Muscle of leg (tissue), 11 donors: ENCODE results near the gene ADAMTSL1. TPM values are rescaled to one million over a fixed set of nuclear protein-coding genes. Genes with fewer than 3 reads are reported as not detected.

Experiments
- DNase-seq: peaks from one replicate; pipeline ENCODE4 v3.0.0; 2013
- H3K27ac ChIP-seq: one replicate; pipeline ENCODE4 v1.5.1; 2013; ENCODE audit warnings: mild to moderate bottlenecking, low read length, control low read depth
- H3K27me3 ChIP-seq: one replicate; pipeline ENCODE4 v1.6.1; 2013; ENCODE audit warnings: low read length; ENCODE audit not compliant: control insufficient read depth, insufficient read depth
- H3K36me3 ChIP-seq: one replicate; pipeline ENCODE4 v1.6.1; 2013; ENCODE audit warnings: low read length; ENCODE audit not compliant: control insufficient read depth, insufficient read depth
- H3K4me1 ChIP-seq: one replicate; pipeline ENCODE4 v1.6.1; 2013; ENCODE audit warnings: low read length; ENCODE audit not compliant: control insufficient read depth, insufficient read depth
- H3K4me3 ChIP-seq: one replicate; pipeline ENCODE4 v1.5.1; 2013; ENCODE audit warnings: low read length, control low read depth
- H3K9me3 ChIP-seq: replicated peaks from 2 replicates; pipeline ENCODE4 v1.6.1; 2013; ENCODE audit warnings: low read depth, low read length; ENCODE audit not compliant: control insufficient read depth
- WGBS: methylation state at CpG from one replicate; pipeline ENCODE4 v1.1.5; 2013; ENCODE audit warnings: missing lambda C conversion rate; ENCODE audit not compliant: insufficient coverage; 5-methylcytosine and 5-hydroxymethylcytosine counted together
- polyA plus RNA-seq, 8 donors: library from polyadenylated mRNA; unstranded; fragments of 120-200 nt; gene quantifications; one replicate each; pipeline versions ENCODE4 v1.2.1 to v1.2.3, GENCODE V29; 2013; ENCODE audit warnings: inconsistent platforms in 1 of 8, low replicate concordance in 1 of 8; ENCODE audit not compliant: insufficient read length in 8 of 8, insufficient read depth in 1 of 8
- total RNA-seq: library from RNA; stranded (reverse); fragments of 120-200 nt; gene quantifications from one replicate; pipeline ENCODE4 v1.2.4, GENCODE V29; 2013

The ADAMTSL1 gene
- total and polyA plus RNA-seq, 9 donors, result 9.9 to 32.9 (median 20.1) TPM

- whole genome bisulfite sequencing, result no CpG with 5 or more reads among the region's 3 CpGs
- no peak for DNase-seq
- no peaks in the 10 kb centered on the region for H3K27me3 ChIP-seq
Measured at GRCh38 chr9:18829066-18829465, 355.1 kb downstream of the ADAMTSL1 start.

GRCh38 chr9:18829873-18830272, 355.9 kb downstream of the ADAMTSL1 start:
- 63% methylated on average over 2 of the region's 5 CpGs for WGBS
- peaks cover 9% of the 10 kb centered on the region for H3K4me1 ChIP-seq
- DNase-seq, result peak; percentile 75

More at GRCh38 chr9:18829066-18829465, 355.1 kb downstream of the ADAMTSL1 start:
- no peaks in the 10 kb centered on the region for H3K9me3 ChIP-seq
- H3K4me3 ChIP-seq, result no peak overlapping the region
- H3K27ac ChIP-seq, result no peak overlapping the region
- peaks cover 4% of the 10 kb centered on the region for H3K36me3 ChIP-seq
- H3K4me1 ChIP-seq, result peaks cover 10% of the 10 kb centered on the region

GRCh38 chr9:18834740-18835361, 360.9 kb downstream of the ADAMTSL1 start:
- Histone ChIP-seq H3K36me3 (peaks cover 2% of the 10 kb centered on the region), H3K9me3 (no peaks in the 10 kb centered on the region), H3K4me3 (no peak overlapping the region), H3K27me3 (no peaks in the 10 kb centered on the region), H3K27ac (no peak overlapping the region), H3K4me1 (peaks cover under 1% of the 10 kb centered on the region)
- DNase-seq, result no peak
- WGBS, result no CpG with 5 or more reads among the region's 4 CpGs

More at GRCh38 chr9:18829873-18830272, 355.9 kb downstream of the ADAMTSL1 start:
- Histone ChIP-seq H3K36me3 (peaks cover 4% of the 10 kb centered on the region), H3K4me3 (no peak overlapping the region), H3K9me3 (no peaks in the 10 kb centered on the region), H3K27ac (no peak overlapping the region), H3K27me3 (no peaks in the 10 kb centered on the region)

GRCh38 chr9:18837402-18837801, 363.4 kb downstream of the ADAMTSL1 start:
- Histone ChIP-seq H3K36me3 (peaks cover 2% of the 10 kb centered on the region), H3K27me3 (no peaks in the 10 kb centered on the region)

GRCh38 chr9:18847576-18848275, 373.8 kb downstream of the ADAMTSL1 start:
- no peak for DNase-seq
- no peaks in the 10 kb centered on the region for H3K9me3 ChIP-seq
- H3K4me1 ChIP-seq, result no peaks in the 10 kb centered on the region
- no peak overlapping the region for H3K27ac ChIP-seq
- WGBS, result 74% methylated on average over 4 of the region's 5 CpGs
- H3K4me3 ChIP-seq, result no peak overlapping the region
- H3K36me3 ChIP-seq, result no peaks in the 10 kb centered on the region
- no peaks in the 10 kb centered on the region for H3K27me3 ChIP-seq

More at GRCh38 chr9:18837402-18837801, 363.4 kb downstream of the ADAMTSL1 start:
- DNase-seq, result no peak
- Histone ChIP-seq H3K4me1 (no peaks in the 10 kb centered on the region), H3K9me3 (no peaks in the 10 kb centered on the region), H3K4me3 (no peak overlapping the region), H3K27ac (no peak overlapping the region)
- 77% methylated on average over 4 of the region's 5 CpGs for WGBS

GRCh38 chr9:18848657-18849056, 374.7 kb downstream of the ADAMTSL1 start:
- H3K36me3 ChIP-seq, result no peaks in the 10 kb centered on the region
- H3K27me3 ChIP-seq, result no peaks in the 10 kb centered on the region
- no peak for DNase-seq
- no peaks in the 10 kb centered on the region for H3K9me3 ChIP-seq
- no peak overlapping the region for H3K4me3 ChIP-seq
- no peaks in the 10 kb centered on the region for H3K4me1 ChIP-seq
- WGBS, result 86% methylated on average over 3 of the region's 3 CpGs
- no peak overlapping the region for H3K27ac ChIP-seq

GRCh38 chr9:18849270-18849669, 375.3 kb downstream of the ADAMTSL1 start:
- DNase-seq, result no peak
- 100% methylated on average over 1 of the region's 6 CpGs for WGBS
- Histone ChIP-seq H3K27ac (peak overlapping the region; percentile 21), H3K4me1 (no peaks in the 10 kb centered on the region), H3K36me3 (no peaks in the 10 kb centered on the region), H3K9me3 (no peaks in the 10 kb centered on the region), H3K4me3 (no peak overlapping the region), H3K27me3 (no peaks in the 10 kb centered on the region)

- Histone ChIP-seq H3K36me3 (no peaks in the 10 kb centered on the region), H3K4me3 (no peak overlapping the region), H3K27ac (no peak overlapping the region), H3K4me1 (no peaks in the 10 kb centered on the region), H3K9me3 (no peaks in the 10 kb centered on the region), H3K27me3 (no peaks in the 10 kb centered on the region)
- no peak for DNase-seq
- WGBS, result 88% methylated on average over 3 of the region's 4 CpGs
Measured at GRCh38 chr9:18849890-18850677, 376.1 kb downstream of the ADAMTSL1 start.

- peak; percentile 70 for DNase-seq
- Histone ChIP-seq H3K4me3 (no peak overlapping the region), H3K27me3 (no peaks in the 10 kb centered on the region), H3K27ac (no peak overlapping the region), H3K9me3 (no peaks in the 10 kb centered on the region), H3K36me3 (no peaks in the 10 kb centered on the region), H3K4me1 (no peaks in the 10 kb centered on the region)
- 50% methylated on average over 3 of the region's 5 CpGs for WGBS
Measured at GRCh38 chr9:18851069-18851795, 377.3 kb downstream of the ADAMTSL1 start.
